Activated T-helper 2 cell treated with anti-CD3 and anti-CD28 coated beads, Interferon-gamma antibody, Interleukin-2, Interleukin-4, amounts not matched to agents 10 μg/mL and 5 μg/mL and 100 μg/mL, durations not matched to agents 14 hours and 24 hours and 36 hours (primary cell): ENCODE measurements around the gene PLA2G4E. TPM values are rescaled to one million over a fixed set of nuclear protein-coding genes. Genes with fewer than 3 reads are reported as not detected.

Source experiments
- DNase-seq: peaks from one replicate; pipeline ENCODE4 v3.0.0; 2021; ENCODE audit warnings: low spot score
- H3K27ac Mint-ChIP-seq: one replicate; pipeline ENCODE4 v1.8.0; 2021; ENCODE audit warnings: mixed read lengths
- H3K27me3 Mint-ChIP-seq: one replicate; pipeline ENCODE4 v1.8.0; 2021; ENCODE audit warnings: low read depth, mixed read lengths
- H3K36me3 Mint-ChIP-seq: one replicate; pipeline ENCODE4 v1.8.0; 2021; ENCODE audit warnings: low read depth, mixed read lengths
- H3K4me1 Mint-ChIP-seq: one replicate; pipeline ENCODE4 v1.8.0; 2021; ENCODE audit warnings: low read depth, mixed read lengths
- H3K4me3 Mint-ChIP-seq: one replicate; pipeline ENCODE4 v1.8.0; 2021; ENCODE audit warnings: low read depth, mild to moderate bottlenecking, moderate library complexity, mixed read lengths
- H3K9me3 Mint-ChIP-seq: one replicate; pipeline ENCODE4 v1.8.0; 2021; ENCODE audit warnings: mixed read lengths
- intact Hi-C: fragments of 100-400 bp; cut with micrococcal nuclease; formaldehyde crosslinking; loops from one replicate; pipeline ENCODE4 v1.15.1; 2023
- total RNA-seq: library from RNA; stranded (reverse); gene quantifications from 2 replicates; pipeline ENCODE4 v1.2.3, GENCODE V29; 2022

Gene PLA2G4E
- total RNA-seq, 1 donor from 2014 or later, result not detected

DNA sequence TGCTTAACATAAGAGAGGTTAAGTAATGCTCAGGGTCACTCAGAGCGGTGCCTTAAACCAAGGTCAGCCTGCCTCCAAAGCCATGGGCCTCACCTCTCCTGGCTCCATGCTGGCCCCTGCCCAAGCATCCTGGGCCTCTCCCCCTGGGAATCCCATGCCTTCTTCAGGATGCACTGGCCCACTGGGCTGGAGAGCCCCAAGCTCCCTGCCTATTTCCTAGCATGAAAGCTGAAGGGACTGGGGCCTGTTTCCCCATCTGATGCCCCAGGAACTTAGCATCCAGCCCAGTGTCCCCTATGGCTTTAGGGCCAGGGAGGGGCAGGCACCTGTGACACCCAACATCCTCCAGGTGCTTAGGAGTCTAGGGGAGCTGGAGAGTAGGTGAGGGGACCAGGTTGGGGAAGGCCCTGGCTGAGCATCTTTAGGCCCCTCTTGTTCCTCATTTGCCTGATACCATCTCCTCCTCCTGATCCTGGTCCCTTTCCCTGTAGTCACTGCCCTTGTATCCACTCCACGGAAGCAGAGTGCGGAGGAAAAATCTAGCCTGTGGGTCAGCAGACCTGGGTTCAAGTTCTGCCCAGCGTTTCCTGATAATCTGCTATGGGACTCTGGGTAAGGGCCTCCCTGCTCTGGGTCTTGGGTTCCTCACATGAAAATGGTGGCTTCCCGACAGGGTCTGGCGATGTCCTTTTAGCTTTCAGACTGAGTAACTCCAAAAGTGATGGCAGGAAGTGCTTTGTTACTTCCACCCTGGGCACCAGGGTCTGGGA, 77.1 kb downstream of the PLA2G4E start:
- no peaks in the 10 kb centered on the region for H3K27me3 Mint-ChIP-seq
- H3K9me3 Mint-ChIP-seq, result no peaks in the 10 kb centered on the region
- intact Hi-C loops, result no loop called here
- H3K27ac Mint-ChIP-seq, result no peak overlapping the region
- peaks cover 20% of the 10 kb centered on the region for H3K36me3 Mint-ChIP-seq
- peaks cover 11% of the 10 kb centered on the region for H3K4me1 Mint-ChIP-seq
- DNase-seq, result no peak
- H3K4me3 Mint-ChIP-seq, result no peak overlapping the region

DNA sequence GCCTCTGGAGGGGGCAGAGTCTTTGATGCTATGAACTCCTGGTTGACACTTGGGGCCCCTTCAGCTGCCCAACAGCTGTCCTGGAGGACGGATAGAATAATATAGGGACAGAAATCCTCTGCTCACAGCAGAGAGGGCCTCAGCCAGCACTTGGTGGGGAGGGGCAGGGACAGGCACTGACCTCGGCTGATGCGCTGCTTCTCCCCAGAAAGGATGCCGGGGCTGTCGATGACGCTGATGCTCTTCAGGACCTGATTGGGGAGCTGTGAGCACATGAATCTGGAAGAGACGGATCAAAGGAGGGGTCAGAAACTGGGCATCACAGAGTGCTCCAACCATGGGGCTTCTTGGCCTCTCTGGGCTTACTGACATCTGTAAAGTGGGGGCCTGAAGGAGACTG, 78.0 kb downstream of the PLA2G4E start:
- no peak overlapping the region for H3K4me3 Mint-ChIP-seq
- no peak for DNase-seq
- peaks cover 16% of the 10 kb centered on the region for H3K4me1 Mint-ChIP-seq
- intact Hi-C loops, result no loop called here
- peaks cover 20% of the 10 kb centered on the region for H3K36me3 Mint-ChIP-seq
- H3K27ac Mint-ChIP-seq, result no peak overlapping the region
- H3K9me3 Mint-ChIP-seq, result no peaks in the 10 kb centered on the region
- no peaks in the 10 kb centered on the region for H3K27me3 Mint-ChIP-seq

DNA sequence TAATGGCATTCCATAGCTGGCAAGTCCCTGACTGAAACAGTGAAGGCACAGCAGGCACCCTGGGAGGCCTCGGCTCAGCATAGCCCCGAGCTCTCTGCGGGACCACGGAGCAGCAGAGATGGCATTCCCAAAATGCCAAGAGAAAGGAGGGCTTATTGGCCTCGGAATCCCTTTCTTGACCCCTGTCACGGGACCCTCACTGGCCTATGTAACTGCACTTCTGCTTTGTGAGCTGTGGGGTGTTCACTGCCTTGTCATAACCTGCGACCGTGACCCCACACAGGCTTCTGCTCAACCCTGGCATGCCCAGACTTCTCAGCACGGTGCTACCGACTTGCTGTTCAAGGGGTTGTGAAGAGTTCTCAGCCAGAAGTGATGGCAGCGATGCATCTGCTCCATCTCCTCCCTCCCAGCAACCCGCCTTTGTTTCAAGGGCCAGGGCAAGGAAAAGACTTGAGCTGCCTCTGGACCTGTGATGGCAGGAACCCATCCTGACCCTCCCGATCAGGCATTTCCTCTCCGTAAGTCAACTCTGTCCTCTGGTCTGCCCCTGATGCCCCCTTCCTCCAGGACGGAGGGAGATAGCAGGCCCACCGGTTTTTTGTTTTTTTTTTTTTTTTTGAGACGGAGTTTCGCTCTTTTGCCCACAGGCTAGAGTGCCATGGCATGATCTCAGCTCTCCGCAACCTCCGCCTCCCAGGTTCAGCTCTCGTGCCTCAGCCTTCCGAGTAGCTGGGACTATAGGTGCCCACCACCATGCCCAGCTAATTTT, 79.0 kb downstream of the PLA2G4E start:
- peaks cover 20% of the 10 kb centered on the region for H3K36me3 Mint-ChIP-seq
- H3K9me3 Mint-ChIP-seq, result no peaks in the 10 kb centered on the region
- H3K4me3 Mint-ChIP-seq, result no peak overlapping the region
- H3K27ac Mint-ChIP-seq, result no peak overlapping the region
- H3K4me1 Mint-ChIP-seq, result peaks cover 27% of the 10 kb centered on the region
- intact Hi-C loops, result no loop called here
- H3K27me3 Mint-ChIP-seq, result no peaks in the 10 kb centered on the region
- no peak for DNase-seq

DNA sequence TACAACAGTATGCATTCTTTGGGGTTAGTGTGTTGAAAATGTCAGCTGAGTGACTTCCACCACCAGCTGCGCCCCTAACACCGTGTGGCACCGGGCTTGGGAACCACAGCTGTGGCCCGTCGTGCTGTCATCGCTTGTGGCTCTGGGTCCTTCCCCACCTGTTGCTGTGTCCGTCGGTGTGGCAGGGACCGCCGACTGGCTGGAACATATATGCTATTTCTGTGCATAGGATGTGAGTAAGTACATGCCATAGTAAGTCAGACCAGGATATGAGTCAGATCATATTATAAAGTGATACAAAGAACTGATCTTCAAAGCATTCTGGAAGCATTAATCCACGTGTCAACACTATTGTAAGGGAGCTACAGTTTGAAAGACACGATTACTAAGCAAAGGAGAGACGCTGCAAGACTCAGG, 80.4 kb downstream of the PLA2G4E start:
- intact Hi-C loops, result loop anchor here (1.0 kb wide), 2 partner anchors 17 to 31 kb away; no protein-coding TSS in a partner anchor
- H3K4me1 Mint-ChIP-seq, result peaks cover 41% of the 10 kb centered on the region
- peak overlapping the region; percentile 51 for H3K27ac Mint-ChIP-seq
- peaks cover 29% of the 10 kb centered on the region for H3K36me3 Mint-ChIP-seq
- peak; percentile 14 for DNase-seq
- no peak overlapping the region for H3K4me3 Mint-ChIP-seq
- H3K9me3 Mint-ChIP-seq, result no peaks in the 10 kb centered on the region
- H3K27me3 Mint-ChIP-seq, result no peaks in the 10 kb centered on the region

DNA sequence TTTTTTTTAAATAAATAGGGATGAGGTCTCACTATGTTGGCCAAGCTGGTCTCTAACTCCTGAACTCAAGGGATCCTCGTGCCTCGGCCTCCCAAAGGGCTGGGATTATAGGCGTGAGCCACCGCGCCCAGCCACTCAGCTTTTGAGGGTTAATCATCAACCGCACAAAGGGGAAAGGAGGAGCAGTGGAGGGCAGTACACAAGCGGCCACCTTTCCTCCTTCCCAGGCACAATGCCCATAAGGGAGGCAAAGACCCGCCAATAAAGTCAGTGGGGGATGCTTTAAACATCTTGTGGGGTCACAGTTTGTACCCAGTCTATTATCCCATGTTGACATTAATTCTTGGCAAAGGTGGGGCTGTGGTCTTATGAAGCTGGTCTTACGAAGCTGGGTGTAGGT, 80.9 kb downstream of the PLA2G4E start:
- Mint-ChIP-seq H3K9me3 (no peaks in the 10 kb centered on the region), H3K27me3 (no peaks in the 10 kb centered on the region), H3K36me3 (peaks cover 29% of the 10 kb centered on the region), H3K27ac (peak overlapping the region; percentile 51), H3K4me1 (peaks cover 45% of the 10 kb centered on the region), H3K4me3 (no peak overlapping the region)
- intact Hi-C loops, result loop anchor here (1.0 to 10.0 kb wide), 4 partner anchors 17 to 515 kb away; partner anchors contain the start of gene ITPKA
- no peak for DNase-seq

DNA sequence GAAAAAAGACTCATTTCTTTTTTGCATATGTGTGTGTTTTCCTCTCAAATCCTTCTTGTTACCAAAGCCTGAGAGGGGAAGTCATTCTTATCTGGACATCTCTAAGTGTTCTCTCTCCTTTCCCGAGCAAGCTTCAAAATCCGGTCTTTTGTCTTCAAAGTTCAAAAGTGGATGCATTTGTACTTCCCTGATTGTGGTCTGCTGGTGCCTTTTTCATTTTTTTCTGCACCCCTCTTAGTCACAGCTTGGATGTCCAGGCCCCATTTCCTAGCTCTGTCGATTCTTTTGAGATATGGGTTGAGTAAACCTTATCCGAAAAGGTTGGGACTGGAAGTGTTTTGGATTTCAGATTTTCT, 83.3 kb downstream of the PLA2G4E start:
- Mint-ChIP-seq H3K36me3 (peaks cover 26% of the 10 kb centered on the region), H3K27me3 (no peaks in the 10 kb centered on the region), H3K4me1 (peaks cover 60% of the 10 kb centered on the region), H3K4me3 (no peak overlapping the region), H3K9me3 (no peaks in the 10 kb centered on the region), H3K27ac (peak overlapping the region; percentile 100)
- no peak for DNase-seq
- intact Hi-C loops, result loop anchor here (2.0 to 10.0 kb wide), 3 partner anchors 19 to 513 kb away; partner anchors contain the start of gene ITPKA

DNA sequence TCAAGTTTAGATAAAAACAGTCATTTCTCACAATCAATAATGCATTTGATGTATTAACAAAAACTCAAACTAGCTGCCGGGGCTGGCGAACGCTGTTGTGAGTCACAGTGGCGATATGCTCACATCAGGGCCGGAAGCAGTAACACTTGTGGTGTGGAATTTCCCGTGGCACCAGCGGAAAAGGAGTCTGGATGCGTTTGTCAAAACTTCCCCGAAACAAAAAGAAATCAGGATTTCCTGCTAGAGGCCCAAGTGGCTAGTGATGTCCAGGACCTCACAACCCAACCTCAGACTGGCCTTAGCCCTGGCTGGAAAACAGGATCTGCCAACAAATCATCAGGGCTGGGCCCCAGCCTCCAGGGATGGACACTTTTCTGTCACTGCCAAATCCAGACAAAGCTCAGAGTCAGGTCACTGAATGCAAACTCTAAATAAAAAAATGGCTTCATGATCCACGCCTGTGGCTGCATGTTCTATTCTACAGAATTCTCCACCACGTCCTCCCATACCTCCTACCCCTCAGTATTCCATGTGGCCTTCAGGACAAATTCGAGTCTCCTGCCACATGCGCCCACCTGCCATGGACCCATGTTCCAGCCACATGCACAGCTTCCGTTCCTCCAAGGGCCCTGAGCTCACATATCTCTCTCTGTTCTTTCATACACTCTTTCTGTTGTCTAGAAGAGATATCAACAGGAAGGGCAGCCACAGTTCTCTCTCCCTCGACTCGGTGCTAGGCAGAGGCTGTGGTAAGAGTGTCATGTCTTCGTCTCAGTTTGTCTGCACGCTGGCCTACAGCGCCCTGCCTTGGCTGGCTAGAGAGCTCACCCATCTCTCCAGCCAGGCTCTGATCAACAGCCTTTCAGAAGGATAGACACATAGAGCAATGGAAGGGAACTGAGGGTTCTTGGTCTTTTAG, 83.9 kb downstream of the PLA2G4E start:
- H3K4me3 Mint-ChIP-seq, result peak overlapping the region; percentile 69
- H3K4me1 Mint-ChIP-seq, result peaks cover 60% of the 10 kb centered on the region
- peaks cover 20% of the 10 kb centered on the region for H3K36me3 Mint-ChIP-seq
- DNase-seq, result peak; percentile 71
- no peaks in the 10 kb centered on the region for H3K27me3 Mint-ChIP-seq
- H3K9me3 Mint-ChIP-seq, result no peaks in the 10 kb centered on the region
- intact Hi-C loops, result loop anchor here (1.0 to 10.0 kb wide), 4 partner anchors 20 to 512 kb away; partner anchors contain the start of gene ITPKA
- peak overlapping the region; percentile 100 for H3K27ac Mint-ChIP-seq

DNA sequence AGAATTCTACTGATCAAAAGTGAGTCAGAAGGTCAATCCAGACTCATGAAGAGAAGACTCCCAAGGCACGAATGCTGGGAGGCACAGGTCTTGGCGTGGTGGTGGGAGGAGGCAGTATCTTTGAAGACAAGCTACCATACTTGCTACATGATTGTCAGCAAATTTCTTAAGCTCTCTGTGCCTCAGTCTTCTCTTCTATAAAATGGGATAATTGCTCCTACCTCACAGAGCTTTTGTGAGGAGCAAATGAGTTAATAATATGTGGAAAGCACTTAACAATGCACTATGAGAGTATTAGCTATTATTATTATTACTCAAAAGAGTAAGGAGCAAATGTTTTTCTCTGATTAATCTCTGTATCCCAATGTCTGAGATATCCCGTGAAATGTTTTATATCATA, 84.7 kb downstream of the PLA2G4E start:
- intact Hi-C loops, result loop anchor here (1.0 to 10.0 kb wide), 4 partner anchors 21 to 511 kb away; partner anchors contain the start of gene ITPKA
- H3K9me3 Mint-ChIP-seq, result no peaks in the 10 kb centered on the region
- H3K4me3 Mint-ChIP-seq, result peak overlapping the region; percentile 69
- no peak for DNase-seq
- H3K27me3 Mint-ChIP-seq, result no peaks in the 10 kb centered on the region
- H3K4me1 Mint-ChIP-seq, result peaks cover 59% of the 10 kb centered on the region
- peak overlapping the region; percentile 100 for H3K27ac Mint-ChIP-seq
- peaks cover 18% of the 10 kb centered on the region for H3K36me3 Mint-ChIP-seq

DNA sequence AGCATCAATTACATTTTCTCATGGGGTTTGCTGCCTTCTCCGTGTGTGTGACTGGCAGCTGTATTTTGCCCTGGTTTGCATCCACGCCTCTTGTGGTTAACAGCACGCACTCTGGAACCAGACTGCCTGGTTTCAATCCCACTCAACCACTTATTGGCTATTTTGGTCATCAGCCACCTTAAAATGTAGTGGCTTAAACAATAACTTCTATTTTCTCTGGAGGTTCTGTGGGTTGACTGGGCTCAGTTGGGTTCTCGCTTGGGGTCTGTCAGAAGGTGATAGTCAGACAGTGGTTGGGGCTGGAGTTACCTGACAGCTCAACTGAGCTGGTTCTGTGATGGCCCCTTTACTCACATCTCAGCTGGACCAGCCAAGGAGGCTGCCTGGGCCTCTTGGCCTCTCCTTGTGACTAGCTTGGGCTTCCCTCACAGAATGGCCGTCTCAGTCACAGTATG, 85.2 kb downstream of the PLA2G4E start:
- H3K27ac Mint-ChIP-seq, result peak overlapping the region; percentile 100
- H3K9me3 Mint-ChIP-seq, result no peaks in the 10 kb centered on the region
- H3K4me3 Mint-ChIP-seq, result peak overlapping the region; percentile 20
- intact Hi-C loops, result loop anchor here (1.0 to 10.0 kb wide), 4 partner anchors 21 to 511 kb away; partner anchors contain the start of gene ITPKA
- peaks cover 53% of the 10 kb centered on the region for H3K4me1 Mint-ChIP-seq
- no peaks in the 10 kb centered on the region for H3K27me3 Mint-ChIP-seq
- DNase-seq, result no peak
- peaks cover 13% of the 10 kb centered on the region for H3K36me3 Mint-ChIP-seq

DNA sequence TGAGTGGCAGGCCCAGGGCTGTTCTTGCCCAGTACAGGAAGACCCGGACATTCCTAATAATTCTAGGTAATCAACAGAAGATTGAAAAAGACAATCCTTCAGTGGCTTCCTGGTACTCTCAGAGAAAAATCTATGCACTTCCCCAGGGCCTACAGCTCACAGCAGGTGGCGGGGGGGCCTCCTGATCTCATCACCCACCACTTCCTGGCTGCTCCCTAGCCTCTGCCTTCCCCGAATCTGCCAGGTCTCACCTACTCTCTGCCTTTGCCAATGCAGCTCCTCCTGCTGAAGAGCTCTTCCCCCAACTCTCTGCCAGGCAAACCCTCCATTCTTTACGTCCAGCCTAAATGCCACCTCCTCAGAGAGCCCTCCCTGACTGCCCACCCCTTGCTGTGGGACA, 86.0 kb downstream of the PLA2G4E start:
- Mint-ChIP-seq H3K4me3 (peak overlapping the region; percentile 38), H3K27me3 (no peaks in the 10 kb centered on the region), H3K9me3 (no peaks in the 10 kb centered on the region), H3K4me1 (peaks cover 49% of the 10 kb centered on the region), H3K27ac (peak overlapping the region; percentile 100), H3K36me3 (peaks cover 8% of the 10 kb centered on the region)
- peak; percentile 56 for DNase-seq
- intact Hi-C loops, result loop anchor here (5.0 to 10.0 kb wide), 2 partner anchors 443 to 510 kb away; partner anchors contain the start of gene ITPKA

DNA sequence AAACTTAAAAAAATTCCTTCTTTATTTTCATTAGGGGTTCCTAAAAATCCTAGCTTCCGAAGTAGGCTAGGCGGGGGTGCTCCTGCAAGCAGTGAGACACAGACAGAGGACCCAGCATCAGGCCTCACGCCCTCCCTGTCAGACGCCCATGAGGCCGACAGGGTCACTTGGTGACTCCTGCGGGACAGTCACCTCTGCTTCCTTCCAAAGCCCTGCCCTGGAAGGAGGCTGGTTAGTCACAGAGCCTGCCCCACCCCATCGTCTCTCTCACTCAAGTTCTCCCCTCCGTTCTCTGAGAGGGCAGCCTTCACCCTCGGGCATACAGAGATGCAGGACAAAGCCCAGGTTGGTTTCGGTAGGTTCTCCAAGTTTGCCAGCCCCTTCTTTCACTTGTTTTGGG, 87.1 kb downstream of the PLA2G4E start:
- no peaks in the 10 kb centered on the region for H3K27me3 Mint-ChIP-seq
- H3K4me1 Mint-ChIP-seq, result peaks cover 59% of the 10 kb centered on the region
- H3K9me3 Mint-ChIP-seq, result no peaks in the 10 kb centered on the region
- DNase-seq, result no peak
- intact Hi-C loops, result loop anchor here (10.0 kb wide), 1 partner anchor 509 kb away; no protein-coding TSS in a partner anchor
- H3K4me3 Mint-ChIP-seq, result no peak overlapping the region
- H3K27ac Mint-ChIP-seq, result peak overlapping the region; percentile 61
- H3K36me3 Mint-ChIP-seq, result peaks cover 11% of the 10 kb centered on the region

DNA sequence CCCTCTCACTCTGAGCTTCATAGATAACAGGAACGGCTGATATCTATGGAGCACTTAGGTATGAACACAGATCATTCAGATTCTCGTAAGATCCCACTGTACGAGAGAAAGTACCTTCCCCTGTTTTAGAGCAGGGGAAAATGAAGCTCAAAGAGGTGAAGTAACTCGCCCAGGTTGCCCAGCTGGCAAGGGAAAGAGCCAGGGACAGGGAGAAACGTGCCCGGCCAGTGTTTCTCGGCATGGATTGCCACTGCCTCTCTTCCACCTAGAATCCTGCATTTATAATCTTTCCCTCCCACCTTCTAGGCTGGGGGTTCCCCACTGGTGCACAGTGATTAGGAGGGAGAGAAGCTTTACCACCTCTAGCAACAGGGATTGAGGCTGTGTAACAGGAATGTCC, 87.5 kb downstream of the PLA2G4E start:
- no peak for DNase-seq
- Mint-ChIP-seq H3K4me1 (peaks cover 58% of the 10 kb centered on the region), H3K9me3 (no peaks in the 10 kb centered on the region), H3K27ac (peak overlapping the region; percentile 29), H3K27me3 (no peaks in the 10 kb centered on the region), H3K4me3 (no peak overlapping the region), H3K36me3 (peaks cover 11% of the 10 kb centered on the region)
- intact Hi-C loops, result loop anchor here (10.0 kb wide), 1 partner anchor 509 kb away; no protein-coding TSS in a partner anchor
